ENCODE measurements around the gene FLCN.

The FLCN gene

GRCh38 chr17:17164676-17165075, 72.3 kb downstream of the FLCN start:
- DNase-seq: no peak

- DNase-seq: no peak
These were observed 72.8 kb downstream of the FLCN start for GRCh38 chr17:17164156-17164555.
